D721Med (cell line): ENCODE results near the gene FUT6.
"Not testable (repeated sequence)": the region's sequence is repeated elsewhere in the genome, so short reads cannot be mapped to it uniquely, and the experiment has no call there.

Experiments used
- DNase-seq: peaks from one replicate; pipeline ENCODE4 v3.0.0; 2011; ENCODE audit warnings: low spot score; ENCODE audit not compliant: insufficient read length
- FAIRE-seq: peaks from 2 replicates; lab custom pipeline; 2011; peaks lifted over from hg19 to GRCh38; lab: Jason Lieb, UNC
- TF ChIP-seq, protein P1 (sequence below): IDR thresholded peaks from 2 replicates; pipeline ENCODE4 v1.5.1; 2012; ENCODE audit warnings: mild to moderate bottlenecking, control low read depth; ENCODE audit not compliant: insufficient read depth; ENCODE audit errors: missing control alignments

FUT6 gene, protein sequence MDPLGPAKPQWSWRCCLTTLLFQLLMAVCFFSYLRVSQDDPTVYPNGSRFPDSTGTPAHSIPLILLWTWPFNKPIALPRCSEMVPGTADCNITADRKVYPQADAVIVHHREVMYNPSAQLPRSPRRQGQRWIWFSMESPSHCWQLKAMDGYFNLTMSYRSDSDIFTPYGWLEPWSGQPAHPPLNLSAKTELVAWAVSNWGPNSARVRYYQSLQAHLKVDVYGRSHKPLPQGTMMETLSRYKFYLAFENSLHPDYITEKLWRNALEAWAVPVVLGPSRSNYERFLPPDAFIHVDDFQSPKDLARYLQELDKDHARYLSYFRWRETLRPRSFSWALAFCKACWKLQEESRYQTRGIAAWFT

DNA sequence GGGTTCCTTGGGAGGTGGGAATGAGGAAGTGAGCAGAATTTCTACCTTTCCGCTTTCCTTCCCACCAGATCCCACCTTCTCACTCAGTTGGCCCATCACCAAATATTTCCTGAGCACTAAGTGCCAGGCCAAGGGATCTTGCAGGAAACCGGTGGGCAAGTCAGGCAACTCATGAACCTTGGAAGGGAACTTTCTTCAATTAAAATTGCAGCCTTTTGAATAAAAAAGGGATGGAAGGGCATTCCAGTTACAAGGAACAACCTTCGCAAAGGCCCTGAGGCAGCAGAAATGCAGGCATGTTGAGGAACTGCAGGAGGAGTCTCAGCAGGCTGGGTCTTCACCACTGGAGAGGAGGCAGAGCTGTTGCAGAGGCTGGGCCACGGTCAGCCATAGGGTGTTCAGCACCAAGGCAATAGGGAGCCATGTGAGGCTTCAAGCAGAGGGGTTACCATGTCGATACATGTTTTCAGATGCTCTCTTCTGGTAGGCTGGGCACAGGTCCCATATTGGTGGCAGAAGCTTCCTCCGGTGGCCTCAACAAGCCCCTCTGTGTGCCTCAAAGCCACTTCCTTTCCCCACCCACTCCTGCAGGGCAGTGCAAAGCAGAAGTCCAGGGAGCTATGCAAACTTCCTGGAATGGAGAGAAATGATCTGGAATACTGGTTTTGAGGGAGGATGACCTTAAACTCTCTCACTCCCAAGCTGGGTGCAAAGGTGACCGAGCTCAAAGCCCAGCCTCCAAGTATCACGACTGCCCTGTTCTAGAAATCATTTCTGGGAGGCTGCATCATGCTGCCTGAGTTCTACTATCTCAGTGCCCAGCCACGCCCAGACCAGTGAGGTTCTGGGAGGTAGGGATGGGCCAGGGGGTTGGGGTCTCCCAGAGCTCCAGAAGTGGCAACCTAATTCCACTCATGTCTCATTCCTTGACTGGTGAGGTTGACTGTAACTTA lies at the start of gene FUT6:
TSS of gene FUT6 (minus strand) at position 638 of the 953 bp plus-strand sequence. CDS start 7,135 bp downstream, outside the sequence.
- DNase-seq (no peak), FAIRE-seq (no peak)

DNA sequence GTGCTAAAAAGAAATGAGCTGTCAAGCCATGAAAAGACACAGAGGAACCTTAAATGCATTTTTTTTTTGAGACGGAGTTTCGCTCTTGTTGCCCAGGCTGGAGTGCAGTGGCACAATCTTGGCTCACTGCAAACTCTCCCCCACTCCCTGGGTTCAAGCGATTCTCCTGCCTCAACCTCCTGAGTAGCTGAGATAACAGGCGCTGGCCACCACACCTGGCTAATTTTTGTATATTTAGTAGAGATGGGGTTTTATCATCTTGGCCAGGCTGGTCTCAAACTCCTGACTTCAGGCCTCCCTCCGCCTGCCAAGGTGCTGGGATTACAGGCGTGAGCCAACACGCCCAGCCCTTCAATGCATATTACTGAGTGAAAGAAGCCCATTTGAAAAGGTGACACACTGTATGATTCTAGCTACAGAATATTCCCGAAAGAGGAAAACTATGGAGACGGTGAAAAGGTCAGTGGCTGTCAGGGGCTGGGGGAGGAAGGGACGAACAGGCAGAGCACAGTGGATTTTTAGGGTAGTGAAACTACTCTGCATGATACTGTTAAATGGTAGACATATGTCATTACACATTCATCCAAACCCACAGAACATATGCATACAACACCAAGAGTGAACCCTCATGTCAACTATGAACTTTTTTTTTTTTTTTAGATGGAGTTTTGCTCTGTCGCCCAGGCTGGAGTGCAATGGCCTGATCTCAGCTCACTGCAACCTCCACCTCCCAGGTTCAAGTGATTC lies 44.7 kb upstream of the FUT6 start:
- FAIRE-seq, DNase-seq: not testable (repeated sequence)

More for the DNA sequence above, at the start of gene FUT6:
- TF ChIP-seq, protein P1, sequence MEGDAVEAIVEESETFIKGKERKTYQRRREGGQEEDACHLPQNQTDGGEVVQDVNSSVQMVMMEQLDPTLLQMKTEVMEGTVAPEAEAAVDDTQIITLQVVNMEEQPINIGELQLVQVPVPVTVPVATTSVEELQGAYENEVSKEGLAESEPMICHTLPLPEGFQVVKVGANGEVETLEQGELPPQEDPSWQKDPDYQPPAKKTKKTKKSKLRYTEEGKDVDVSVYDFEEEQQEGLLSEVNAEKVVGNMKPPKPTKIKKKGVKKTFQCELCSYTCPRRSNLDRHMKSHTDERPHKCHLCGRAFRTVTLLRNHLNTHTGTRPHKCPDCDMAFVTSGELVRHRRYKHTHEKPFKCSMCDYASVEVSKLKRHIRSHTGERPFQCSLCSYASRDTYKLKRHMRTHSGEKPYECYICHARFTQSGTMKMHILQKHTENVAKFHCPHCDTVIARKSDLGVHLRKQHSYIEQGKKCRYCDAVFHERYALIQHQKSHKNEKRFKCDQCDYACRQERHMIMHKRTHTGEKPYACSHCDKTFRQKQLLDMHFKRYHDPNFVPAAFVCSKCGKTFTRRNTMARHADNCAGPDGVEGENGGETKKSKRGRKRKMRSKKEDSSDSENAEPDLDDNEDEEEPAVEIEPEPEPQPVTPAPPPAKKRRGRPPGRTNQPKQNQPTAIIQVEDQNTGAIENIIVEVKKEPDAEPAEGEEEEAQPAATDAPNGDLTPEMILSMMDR = no peak

DNA sequence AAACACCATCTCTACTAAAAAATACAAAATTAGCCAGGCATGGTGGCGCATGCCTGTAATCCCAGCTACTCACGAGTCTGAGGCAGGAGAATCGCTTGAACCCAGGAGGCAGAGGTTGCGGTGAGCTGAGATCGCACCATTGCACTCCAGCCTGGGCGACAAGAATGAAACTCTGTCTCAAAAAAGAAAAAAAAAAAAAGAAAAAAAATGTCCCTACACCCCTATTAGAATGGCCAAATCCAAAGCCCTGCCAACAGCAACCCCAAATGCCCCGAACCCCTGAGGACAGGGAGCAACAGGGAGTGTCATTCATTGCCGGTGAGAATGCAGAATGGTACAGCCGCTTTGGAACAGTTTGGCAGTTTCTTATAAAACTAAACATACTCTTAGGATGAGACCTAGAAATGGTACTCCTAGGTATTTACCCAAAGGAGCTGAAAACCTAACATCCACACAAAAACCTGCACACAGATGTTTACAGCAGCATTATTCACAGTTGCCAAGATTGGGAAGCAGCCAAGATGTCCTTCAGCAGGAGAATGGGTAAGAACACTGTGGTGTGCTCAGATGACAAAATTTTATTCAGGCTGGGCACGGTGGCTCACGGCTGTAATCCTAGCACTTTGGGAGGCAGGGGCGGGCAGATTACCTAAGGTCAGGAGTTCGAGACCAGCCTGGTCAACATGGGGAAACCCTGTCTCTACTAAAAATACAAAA lies 43.8 kb upstream of the FUT6 start:
- not testable (repeated sequence) for FAIRE-seq, DNase-seq

DNA sequence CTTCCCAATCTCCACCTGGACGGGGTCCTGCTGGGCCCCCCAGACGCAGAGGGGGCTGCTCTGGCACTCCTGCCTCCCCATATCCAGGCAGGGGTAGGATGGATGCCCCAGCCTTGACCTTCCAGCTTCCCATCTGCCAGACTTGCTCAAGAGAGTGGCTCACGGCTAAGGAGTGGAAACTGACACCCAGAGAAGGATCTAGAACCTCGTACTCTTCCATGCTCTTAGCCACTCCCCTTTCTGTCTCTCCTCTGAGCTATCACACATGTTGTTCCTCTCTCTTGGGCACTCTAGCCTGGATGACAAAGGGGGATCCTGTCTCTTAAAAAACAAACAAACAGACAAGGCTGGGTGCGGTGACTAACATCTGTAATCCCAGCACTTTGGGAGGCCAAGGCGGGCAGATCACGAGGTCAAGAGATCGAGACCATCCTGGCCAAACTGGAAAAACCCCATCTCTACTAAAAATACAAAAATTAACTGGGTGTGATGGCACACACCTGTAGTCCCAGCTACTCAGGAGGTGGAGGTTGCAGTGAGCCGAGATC lies 43.0 kb upstream of the FUT6 start:
- FAIRE-seq = no peak
- TF ChIP-seq, protein P1 = no peak
- no peak for DNase-seq

DNA sequence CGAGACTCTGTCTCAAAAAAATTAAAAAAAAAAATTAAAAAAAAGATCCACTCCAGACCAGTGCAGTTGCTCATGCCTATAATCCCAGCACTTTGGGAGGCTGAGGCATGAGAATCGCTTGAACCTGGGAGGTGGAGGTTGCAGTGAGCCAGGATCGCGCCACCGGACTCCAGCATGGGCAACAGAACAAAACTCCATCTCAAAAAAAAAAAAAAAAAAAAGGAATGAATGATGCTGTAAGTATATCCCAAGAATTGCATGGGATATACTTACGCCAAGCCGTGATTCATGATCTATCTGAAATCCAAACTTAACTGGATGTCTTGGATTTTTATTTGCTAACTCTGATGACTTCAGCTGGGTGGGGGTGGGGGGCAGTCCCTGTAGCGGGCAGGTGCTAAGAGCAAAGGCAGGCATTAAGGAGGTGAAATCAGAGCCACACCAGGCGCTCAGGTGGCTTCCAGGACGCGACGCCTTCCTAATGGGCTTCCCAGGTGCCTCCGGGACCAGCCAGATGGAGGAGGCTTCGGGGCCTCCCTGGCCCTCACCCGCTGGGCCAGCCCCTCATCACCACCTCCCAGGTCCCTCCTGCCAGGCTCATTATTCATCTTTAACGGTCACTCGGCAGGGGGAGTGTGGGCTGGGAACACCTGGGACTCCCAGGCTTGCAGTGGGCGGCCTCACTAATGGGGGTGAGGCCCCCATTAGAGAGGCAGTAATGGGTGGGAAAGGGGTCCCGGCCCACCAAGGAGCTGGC lies 42.2 kb upstream of the FUT6 start:
- DNase-seq = no peak
- no peak for FAIRE-seq
- TF ChIP-seq, protein P1 = no peak

DNA sequence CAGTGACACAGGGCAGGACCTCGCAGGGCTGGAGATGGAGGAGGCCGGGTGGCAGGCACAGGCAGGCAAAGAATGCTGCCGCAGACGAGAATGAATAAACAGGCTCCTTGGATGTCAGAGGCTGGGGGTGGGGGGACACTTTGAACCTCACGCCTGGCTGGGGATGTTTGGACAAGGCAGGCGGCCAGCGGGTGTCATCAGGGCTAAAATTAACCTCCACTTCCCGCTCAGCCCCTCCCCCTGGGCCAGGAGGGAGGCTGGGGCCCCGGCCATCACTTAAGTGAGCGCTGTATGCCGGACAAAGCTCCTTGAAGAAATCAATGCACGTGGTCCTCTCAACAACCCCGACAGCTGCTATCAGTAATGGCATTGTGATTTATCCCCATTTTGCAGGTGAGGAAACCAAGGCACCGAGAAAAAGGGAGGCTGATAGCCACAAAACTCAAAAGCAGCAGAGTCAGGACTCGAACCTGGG lies 41.1 kb upstream of the FUT6 start:
- DNase-seq (no peak), FAIRE-seq (no peak)
- TF ChIP-seq, protein P1 = no peak

DNA sequence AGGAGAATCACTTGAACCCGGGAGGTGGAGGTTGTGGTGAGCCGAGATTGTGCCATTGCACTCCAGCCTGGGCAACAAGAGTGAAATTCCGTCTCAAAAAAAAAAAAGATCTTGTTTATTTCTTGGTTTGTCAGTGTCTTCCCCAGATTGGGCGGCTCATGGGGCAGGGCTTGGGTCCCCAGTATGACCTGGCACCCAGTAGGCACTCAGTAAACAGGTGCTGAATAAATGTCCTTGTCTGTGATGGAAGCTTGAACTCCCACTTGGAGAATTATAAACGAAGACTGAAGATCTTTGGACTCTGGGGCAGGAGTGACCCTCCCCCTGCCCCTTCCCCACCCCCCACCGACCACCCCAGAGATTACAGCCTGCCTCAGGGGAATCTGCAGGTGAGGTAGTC lies 40.7 kb upstream of the FUT6 start:
- TF ChIP-seq, protein P1 = no peak
- no peak for FAIRE-seq

More for the DNA sequence above, 40.7 kb upstream of the FUT6 start:
- DNase-seq = no peak
